Lung (tissue), 12 donors: ENCODE measurements around the gene SMARCA4. TPM values are rescaled to one million over a fixed set of nuclear protein-coding genes. Genes with fewer than 3 reads are reported as not detected.
A peak's percentile ranks its signal among the peaks of the same experiment; 100 is the strongest.

ENCODE experiments used
- ATAC-seq: fragments of 200-7000 bp; cut with Tn5 transposase; one replicate; pipeline ENCODE4 v1.9.1; 2020; ENCODE audit warnings: moderate number of reproducible peaks; ENCODE audit not compliant: insufficient read depth, low FRiP score
- DNase-seq, 3 donors: peaks; one replicate each; pipeline ENCODE4 v3.0.0-alpha.2; 2013 to 2017
- H3K27ac ChIP-seq, 2 donors: one replicate each; pipeline ENCODE4 v1.5.1; 2013; ENCODE audit warnings: mild to moderate bottlenecking in 2 of 2, moderate library complexity in 2 of 2, control low read depth in 1 of 2, inconsistent platforms in 1 of 2, low read depth in 1 of 2, low read length in 1 of 2
- H3K27me3 ChIP-seq, 3 donors: one replicate each; pipeline ENCODE4 v1.5.1; 2013; ENCODE audit warnings: low read length in 2 of 3; ENCODE audit not compliant: control insufficient read depth in 3 of 3, insufficient read depth in 3 of 3
- H3K36me3 ChIP-seq, 4 donors: one replicate each; pipeline ENCODE4 v1.5.1; 2013; ENCODE audit warnings: low read length in 4 of 4, mild to moderate bottlenecking in 1 of 4, moderate library complexity in 1 of 4; ENCODE audit not compliant: control insufficient read depth in 4 of 4, insufficient read depth in 4 of 4
- H3K4me1 ChIP-seq, 5 donors: one replicate each; pipeline ENCODE4 v1.5.1; 2013; ENCODE audit warnings: low read length in 5 of 5, mild to moderate bottlenecking in 2 of 5, moderate library complexity in 1 of 5; ENCODE audit not compliant: control insufficient read depth in 5 of 5, insufficient read depth in 5 of 5
- H3K4me3 ChIP-seq: one replicate; pipeline ENCODE4 v1.5.1; 2013; ENCODE audit warnings: mild to moderate bottlenecking, control low read depth, moderate library complexity
- H3K9ac ChIP-seq, 2 donors: one replicate each; pipeline ENCODE4 v1.5.1; 2013; ENCODE audit warnings: low read length in 2 of 2, control low read depth in 1 of 2; ENCODE audit not compliant: insufficient read depth in 1 of 2
- H3K9me3 ChIP-seq, 4 donors: one replicate each; pipeline ENCODE4 v1.5.1; 2013; ENCODE audit warnings: low read length in 3 of 4, mild to moderate bottlenecking in 1 of 4, moderate library complexity in 1 of 4; ENCODE audit not compliant: control insufficient read depth in 4 of 4, insufficient read depth in 3 of 4
- WGBS, 2 donors: extraction: QIAGEN DNeasy Blood & Tissue Kit; methylation state at CpG; one replicate each; pipeline ENCODE4 v1.1.7; 2013; 5-methylcytosine and 5-hydroxymethylcytosine counted together
- polyA plus RNA-seq, 2 donors: library from polyadenylated mRNA; stranded (reverse); fragments of 200-250 nt; gene quantifications; one replicate each; pipeline ENCODE4 v1.2.1, GENCODE V29; 2013
- total RNA-seq, 2 donors: library from RNA; depleted of rRNA in 1 of 2; stranded (reverse); fragments of >200 nt in 1 of 2; gene quantifications; one replicate each; pipeline ENCODE4 v1.2.1, GENCODE V29; 2014 to 2021
- TF ChIP-seq, protein P1 (sequence below): IDR thresholded peaks from 2 replicates; pipeline ENCODE4 v1.5.1; 2012; ENCODE audit warnings: mild to moderate bottlenecking; ENCODE audit errors: control extremely low read depth, extremely low read depth
- donor health status: control.
- donor health status: control.
- donor health status: Bipolar disorder and iron deficiency.
- donor health status: healthy.
- donor health status: DM: yes; HTN: yes; CAD: no.

SMARCA4 gene
- total and polyA plus RNA-seq, 4 donors: 52.3 to 116 (median 91.1) TPM

DNA sequence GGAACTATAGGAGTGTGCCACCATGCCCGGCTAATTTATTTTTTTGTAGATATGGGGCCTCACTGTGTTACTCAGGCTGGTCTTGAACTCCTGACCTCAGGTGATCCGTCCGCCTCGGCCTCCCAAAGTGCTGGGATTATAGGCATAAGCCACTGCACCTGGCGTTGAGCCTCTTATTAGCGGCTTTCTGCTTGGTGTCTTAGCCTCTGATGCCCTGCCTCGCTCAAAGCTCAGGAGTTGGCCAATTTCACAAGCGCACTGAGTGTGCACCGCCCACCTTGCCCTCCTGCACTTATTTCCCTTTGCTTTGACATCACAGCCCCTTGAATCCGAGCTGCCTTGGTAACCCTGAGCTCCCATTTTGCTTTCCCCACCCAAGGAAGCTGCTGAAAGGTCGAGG is 42.5 kb upstream of the SMARCA4 start:
- no peak overlapping the region for H3K27ac ChIP-seq
- DNase-seq: no peak
- 94 to 95% methylated on average over 11 of the region's 11 CpGs for WGBS, 2 donors

DNA sequence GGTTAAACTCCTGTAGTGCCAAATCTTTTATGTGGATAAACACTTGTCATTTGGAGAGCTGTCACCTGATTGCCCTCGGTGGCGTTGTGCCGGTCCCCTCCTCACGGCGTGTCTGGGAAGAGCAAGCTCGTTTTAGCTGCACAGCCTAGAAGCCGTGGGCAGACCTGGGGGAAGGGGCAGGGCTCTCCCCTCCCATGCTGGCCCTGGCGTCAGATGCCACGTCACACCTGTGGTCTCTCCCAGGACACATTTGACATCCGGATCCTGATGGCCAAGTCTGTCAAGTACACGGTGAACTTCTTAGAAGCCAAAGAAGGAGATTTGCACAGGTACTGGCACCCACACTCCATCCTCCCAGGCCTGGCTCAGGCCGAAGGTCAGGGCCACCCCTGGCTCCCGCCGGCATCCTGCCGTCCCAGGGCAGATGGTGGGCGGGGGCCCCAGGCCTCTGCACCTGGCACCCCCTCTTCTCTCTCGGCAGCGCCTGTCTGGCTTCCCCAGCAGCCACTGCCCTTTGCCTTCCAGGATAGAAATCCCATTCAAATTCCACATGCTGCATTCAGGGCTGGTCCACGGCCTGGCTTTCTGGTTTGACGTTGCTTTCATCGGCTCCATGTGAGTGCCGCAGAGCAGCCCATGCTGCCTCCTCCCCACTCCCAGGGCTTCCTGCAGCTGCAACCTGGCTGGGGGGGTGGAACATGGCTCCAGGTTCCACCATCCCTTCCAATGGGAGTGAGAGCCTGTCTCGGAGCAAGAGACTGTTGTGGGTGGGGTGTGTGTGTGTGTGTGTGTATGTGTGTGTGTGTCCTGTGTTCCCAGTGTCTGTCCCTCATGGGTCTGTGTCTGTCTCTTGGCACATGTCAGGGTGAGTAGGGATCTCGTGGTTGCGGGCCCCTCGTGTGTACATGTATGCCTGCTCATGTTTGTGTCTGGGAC is 41.2 kb upstream of the SMARCA4 start:
- DNase-seq: no peak
- H3K27me3 ChIP-seq: no peaks in the 10 kb centered on the region
- H3K9ac ChIP-seq: no peak overlapping the region
- peak overlapping the region in 1 of 2 donors; percentile 12 for H3K27ac ChIP-seq
- H3K36me3 ChIP-seq: peaks cover 4 to 65% (median 27%) of the 10 kb centered on the region in 4 donors
- no peaks in the 10 kb centered on the region for H3K9me3 ChIP-seq
- H3K4me3 ChIP-seq: no peak overlapping the region
- WGBS, 2 donors: 73 to 80% methylated on average over 25 to 26 of the region's 26 CpGs
- TF ChIP-seq, protein P1, sequence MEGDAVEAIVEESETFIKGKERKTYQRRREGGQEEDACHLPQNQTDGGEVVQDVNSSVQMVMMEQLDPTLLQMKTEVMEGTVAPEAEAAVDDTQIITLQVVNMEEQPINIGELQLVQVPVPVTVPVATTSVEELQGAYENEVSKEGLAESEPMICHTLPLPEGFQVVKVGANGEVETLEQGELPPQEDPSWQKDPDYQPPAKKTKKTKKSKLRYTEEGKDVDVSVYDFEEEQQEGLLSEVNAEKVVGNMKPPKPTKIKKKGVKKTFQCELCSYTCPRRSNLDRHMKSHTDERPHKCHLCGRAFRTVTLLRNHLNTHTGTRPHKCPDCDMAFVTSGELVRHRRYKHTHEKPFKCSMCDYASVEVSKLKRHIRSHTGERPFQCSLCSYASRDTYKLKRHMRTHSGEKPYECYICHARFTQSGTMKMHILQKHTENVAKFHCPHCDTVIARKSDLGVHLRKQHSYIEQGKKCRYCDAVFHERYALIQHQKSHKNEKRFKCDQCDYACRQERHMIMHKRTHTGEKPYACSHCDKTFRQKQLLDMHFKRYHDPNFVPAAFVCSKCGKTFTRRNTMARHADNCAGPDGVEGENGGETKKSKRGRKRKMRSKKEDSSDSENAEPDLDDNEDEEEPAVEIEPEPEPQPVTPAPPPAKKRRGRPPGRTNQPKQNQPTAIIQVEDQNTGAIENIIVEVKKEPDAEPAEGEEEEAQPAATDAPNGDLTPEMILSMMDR: no peak
- no peaks in the 10 kb centered on the region for H3K4me1 ChIP-seq
- no peak for ATAC-seq

More for the DNA sequence above, 42.5 kb upstream of the SMARCA4 start:
- Histone ChIP-seq H3K27me3 (no peaks in the 10 kb centered on the region), H3K36me3 (peaks cover 8 to 63% (median 26%) of the 10 kb centered on the region in 4 donors), H3K9ac (no peak overlapping the region), H3K4me3 (no peak overlapping the region), H3K4me1 (no peaks in the 10 kb centered on the region), H3K9me3 (no peaks in the 10 kb centered on the region)
- TF ChIP-seq, protein P1: no peak
- ATAC-seq: no peak

DNA sequence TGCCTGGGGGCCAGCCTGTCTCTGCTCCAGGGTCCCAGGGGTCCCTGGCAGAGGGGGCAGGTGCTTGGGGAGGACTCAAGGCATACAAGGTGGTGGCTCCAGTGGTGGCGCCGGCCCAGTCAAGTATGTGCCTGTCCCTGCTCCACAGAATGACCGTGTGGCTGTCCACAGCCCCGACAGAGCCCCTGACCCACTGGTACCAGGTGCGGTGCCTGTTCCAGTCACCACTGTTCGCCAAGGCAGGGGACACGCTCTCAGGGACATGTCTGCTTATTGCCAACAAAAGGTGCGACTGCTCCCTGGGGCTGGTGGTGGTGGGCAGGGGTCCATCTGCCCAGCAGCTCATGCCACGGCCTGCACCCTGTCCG is 40.6 kb upstream of the SMARCA4 start:
- Histone ChIP-seq H3K9ac (no peak overlapping the region), H3K36me3 (peaks cover 4 to 65% (median 28%) of the 10 kb centered on the region in 4 donors), H3K27ac (peak overlapping the region in 1 of 2 donors; percentile 12), H3K9me3 (no peaks in the 10 kb centered on the region), H3K27me3 (no peaks in the 10 kb centered on the region), H3K4me3 (no peak overlapping the region), H3K4me1 (no peaks in the 10 kb centered on the region)
- 93 to 99% methylated on average over 10 of the region's 10 CpGs for WGBS, 2 donors
- TF ChIP-seq, protein P1: no peak
- ATAC-seq (no peak), DNase-seq (no peak)
